ENCODE measurements around the gene GPBP1L1. TPM values are rescaled to one million over a fixed set of nuclear protein-coding genes. Genes with fewer than 3 reads are reported as not detected.

GPBP1L1 gene
- total RNA-seq, 2 experiments from 2014 or later = 102 to 103 TPM

- ChIA-PET CTCF (no interaction called here), POLR2A (interaction anchor here (1.5 kb wide), 1 partner anchor 32 kb away, joined by 8 read pairs; the partner anchor contains the start of gene GPBP1L1)
These were observed 31.6 kb downstream of the GPBP1L1 start for GRCh38 chr1:45654540-45655280.

GRCh38 chr1:45647248-45648021, 38.9 kb downstream of the GPBP1L1 start:
- POLR2A ChIA-PET = no interaction called here
- CTCF ChIA-PET = no interaction called here

GRCh38 chr1:45644661-45645060, 41.7 kb downstream of the GPBP1L1 start:
- ChIA-PET POLR2A (no interaction called here), CTCF (no interaction called here)

GRCh38 chr1:45643978-45644377, 42.4 kb downstream of the GPBP1L1 start:
- CTCF ChIA-PET = no interaction called here
- POLR2A ChIA-PET = no interaction called here

GRCh38 chr1:45643321-45643720, 43.0 kb downstream of the GPBP1L1 start:
- ChIA-PET CTCF (no interaction called here), POLR2A (interaction anchor here (0.6 kb wide), 1 partner anchor 17 kb away, joined by 3 read pairs; no protein-coding TSS in a partner anchor)

- ChIA-PET CTCF (interaction anchor here (2.5 kb wide), 1 partner anchor 9 kb away, joined by 5 read pairs; no protein-coding TSS in a partner anchor), POLR2A (no interaction called here)
These were observed 46.0 kb downstream of the GPBP1L1 start for GRCh38 chr1:45640293-45640692.

- ChIA-PET POLR2A (no interaction called here), CTCF (no interaction called here)
These were observed 51.1 kb downstream of the GPBP1L1 start for GRCh38 chr1:45635211-45635610.

- CTCF ChIA-PET = no interaction called here
- POLR2A ChIA-PET = no interaction called here
These were observed 55.9 kb downstream of the GPBP1L1 start for GRCh38 chr1:45630429-45630828.

GRCh38 chr1:45629035-45629434, 57.3 kb downstream of the GPBP1L1 start:
- POLR2A ChIA-PET = no interaction called here
- CTCF ChIA-PET = no interaction called here

GRCh38 chr1:45623972-45624371, 62.4 kb downstream of the GPBP1L1 start, which contains the start of gene CCDC17:
Gene CCDC17, minus strand, starts transcription at chr1:45624054. Its CDS starts 145 bp downstream, at chr1:45623909.
- ChIA-PET CTCF (no interaction called here), POLR2A (no interaction called here)

GRCh38 chr1:45622524-45623394, 63.6 kb downstream of the GPBP1L1 start:
- POLR2A ChIA-PET = interaction anchor here (0.7 kb wide), 1 partner anchor 283 kb away, joined by 3 read pairs; no protein-coding TSS in a partner anchor

GRCh38 chr1:45621895-45622523, 64.3 kb downstream of the GPBP1L1 start:
- POLR2A ChIA-PET = no interaction called here
- CTCF ChIA-PET = no interaction called here

More at GRCh38 chr1:45622524-45623394, 63.6 kb downstream of the GPBP1L1 start:
- CTCF ChIA-PET = no interaction called here

- ChIA-PET CTCF (no interaction called here), POLR2A (no interaction called here)
These were observed 64.9 kb downstream of the GPBP1L1 start for GRCh38 chr1:45621501-45621836.

- CTCF ChIA-PET = no interaction called here
- POLR2A ChIA-PET = no interaction called here
These were observed 65.5 kb downstream of the GPBP1L1 start for GRCh38 chr1:45620588-45621500.

- ChIA-PET CTCF (no interaction called here), POLR2A (no interaction called here)
These were observed 67.0 kb downstream of the GPBP1L1 start for GRCh38 chr1:45619149-45619921.

- ChIA-PET POLR2A (no interaction called here), CTCF (no interaction called here)
These were observed 68.7 kb downstream of the GPBP1L1 start for GRCh38 chr1:45617618-45618017.

GRCh38 chr1:45615885-45616284, 70.4 kb downstream of the GPBP1L1 start:
- ChIA-PET POLR2A (no interaction called here), CTCF (no interaction called here)
